GM19452 (cell line): Measurements from ENCODE around the gene EBI3.
A peak's percentile ranks its signal among the peaks of the same experiment; 100 is the strongest.
"Not testable (repeated sequence)": the region's sequence is repeated elsewhere in the genome, so short reads cannot be mapped to it uniquely, and the experiment has no call there.

ENCODE experiments used
- ATAC-seq: cut with Tn5 transposase; IDR thresholded peaks from one replicate; pipeline ENCODE4 v1.9.1; 2021; ENCODE audit not compliant: unreplicated experiment

Gene EBI3

GRCh38 chr19:4229179-4229931 is at the start of gene EBI3:
Gene EBI3, plus strand, starts transcription at chr19:4229523. Its CDS starts 28 bp downstream, at chr19:4229551.
- ATAC-seq: peak; percentile 59

- no peak for ATAC-seq
Observed at GRCh38 chr19:4181053-4181508, 48.2 kb upstream of the EBI3 start.

GRCh38 chr19:4182084-4182810 is 47.1 kb upstream of the EBI3 start, which contains the start of the genes ANKRD24 and SIRT6:
Gene ANKRD24, plus strand, starts transcription at chr19:4182689. Its CDS starts 3,737 bp downstream, at chr19:4186426.
Gene SIRT6, minus strand, starts transcription at chr19:4182563. Its CDS starts 24 bp downstream, at chr19:4182539.
- peak; percentile 61 for ATAC-seq

- ATAC-seq: no peak
Observed at GRCh38 chr19:4183967-4184717, 45.2 kb upstream of the EBI3 start.

GRCh38 chr19:4184718-4185352 is 44.5 kb upstream of the EBI3 start:
- ATAC-seq: no peak

GRCh38 chr19:4185413-4186086 is 43.8 kb upstream of the EBI3 start:
- no peak for ATAC-seq

GRCh38 chr19:4186087-4186993 is 43.0 kb upstream of the EBI3 start:
- ATAC-seq: no peak

- no peak for ATAC-seq
Observed at GRCh38 chr19:4187313-4188122, 41.8 kb upstream of the EBI3 start.

GRCh38 chr19:4189641-4190040 is 39.7 kb upstream of the EBI3 start:
- ATAC-seq: no peak

- ATAC-seq: not testable (repeated sequence)
Observed at GRCh38 chr19:4192537-4192936, 36.8 kb upstream of the EBI3 start.

- ATAC-seq: no peak
Observed at GRCh38 chr19:4194353-4194752, 35.0 kb upstream of the EBI3 start.

GRCh38 chr19:4196009-4196408 is 33.3 kb upstream of the EBI3 start:
- ATAC-seq: no peak

- ATAC-seq: no peak
Observed at GRCh38 chr19:4196587-4197148, 32.7 kb upstream of the EBI3 start.

- ATAC-seq: no peak
Observed at GRCh38 chr19:4197228-4197624, 32.1 kb upstream of the EBI3 start.

- no peak for ATAC-seq
Observed at GRCh38 chr19:4197625-4198466, 31.5 kb upstream of the EBI3 start.

- no peak for ATAC-seq
Observed at GRCh38 chr19:4198467-4199126, 30.7 kb upstream of the EBI3 start.
